HepG2 (cell line): ENCODE measurements around the gene PDGFA. TPM values are rescaled to one million over a fixed set of nuclear protein-coding genes. Genes with fewer than 3 reads are reported as not detected.

ENCODE experiments used
- ATAC-seq: fragments of 200-7000 bp; cut with Tn5 transposase; 3 replicates; pipeline ENCODE4 v1.9.1; 2020; ENCODE audit warnings: mild to moderate bottlenecking, moderate library complexity
- BruUV-seq: library from RNA; stranded (reverse); fragments of 400-500 nt; replicated peaks from 2 replicates; lab custom pipeline; 2021; lab: Mats Ljungman, UMichigan
- CTCF ChIA-PET: fragments of 300-600 bp; formaldehyde crosslinking; extraction: SDS; loops from one replicate; lab custom pipeline; 2021; ENCODE audit warnings: low total read pairs, inconsistent platforms, low intra/inter-chr PET ratio; lab: Yijun Ruan, JAX
- POLR2A ChIA-PET: fragments of 350-600 bp; sonication (Branson Sonifier 250); formaldehyde crosslinking; loops from one replicate; lab custom pipeline; 2020; ENCODE audit warnings: antibody characterized with exemption, inconsistent platforms; lab: Yijun Ruan, JAX
- DNase-seq: peaks from one replicate; pipeline ENCODE4 v3.0.0-alpha.2; 2015; ENCODE audit warnings: low spot score
- FAIRE-seq: peaks from 3 replicates; lab custom pipeline; 2011; peaks lifted over from hg19 to GRCh38; lab: Jason Lieb, UNC
- H2AFZ ChIP-seq: one replicate; pipeline ENCODE4 v1.6.1; 2011; ENCODE audit warnings: low read length, inconsistent platforms
- H3K27ac ChIP-seq: fragments of 300-600 bp; 3 replicates; pipeline ENCODE4 v1.8.0; 2011; ENCODE audit warnings: mixed run types, mild to moderate bottlenecking, mixed read lengths, low read length, inconsistent platforms; ENCODE audit not compliant: insufficient read depth; ENCODE audit errors: extremely low read length
- H3K27me3 ChIP-seq, 2 experiments: fragments of 200-600 bp in 1 of 2; 2 replicates in 1 of 2; 3 replicates in 1 of 2; pipeline versions ENCODE4 v1.6.0 to v1.8.0; 2011; ENCODE audit warnings: low read length in 2 of 2, mild to moderate bottlenecking in 2 of 2, moderate library complexity in 2 of 2, inconsistent platforms in 1 of 2; ENCODE audit not compliant: insufficient read depth in 2 of 2, control insufficient read depth in 1 of 2
- H3K36me3 ChIP-seq, 2 experiments: fragments of 200-600 bp in 1 of 2; replicated peaks in 1 of 2; 2 replicates in 1 of 2; 3 replicates in 1 of 2; pipeline versions ENCODE4 v1.5.1 to v1.8.0; 2011; ENCODE audit warnings: low read length in 2 of 2, inconsistent platforms in 1 of 2; ENCODE audit not compliant: insufficient read depth in 2 of 2, control insufficient read depth in 1 of 2
- H3K4me1 ChIP-seq: 2 replicates; pipeline ENCODE4 v1.5.1; 2012; ENCODE audit warnings: low read length, inconsistent platforms; ENCODE audit not compliant: insufficient read depth
- H3K4me2 ChIP-seq: 2 replicates; pipeline ENCODE4 v1.6.0; 2011; ENCODE audit warnings: low read depth, low read length, inconsistent platforms
- H3K4me3 ChIP-seq, 3 experiments: fragments of 200-600 bp in 1 of 3; sonication (generic), shearing (Covaris generic) in 1 of 3; replicated peaks in 1 of 3; 2 replicates each; pipeline ENCODE4 v1.5.1; 2011 to 2016; ENCODE audit warnings: low read length in 3 of 3, inconsistent platforms in 2 of 3, low read depth in 2 of 3, mild to moderate bottlenecking in 2 of 3, control low read depth in 1 of 3, mixed read lengths in 1 of 3; ENCODE audit not compliant: insufficient read depth in 1 of 3
- H3K79me2 ChIP-seq: one replicate; pipeline ENCODE4 v1.6.1; 2011; ENCODE audit warnings: low read length, inconsistent platforms; ENCODE audit not compliant: insufficient read depth
- H3K9ac ChIP-seq: 2 replicates; pipeline ENCODE4 v1.6.0; 2011; ENCODE audit warnings: mild to moderate bottlenecking, low read depth, low read length, inconsistent platforms; ENCODE audit not compliant: insufficient read depth
- H3K9me3 ChIP-seq: 2 replicates; pipeline ENCODE4 v1.5.1; 2012; ENCODE audit warnings: mild to moderate bottlenecking, low read length
- H4K20me1 ChIP-seq: 2 replicates; pipeline ENCODE4 v1.6.0; 2011; ENCODE audit warnings: inconsistent platforms, mild to moderate bottlenecking, low read length, moderate library complexity; ENCODE audit not compliant: insufficient read depth
- CHD4 ChIP-seq: fragments of 200-600 bp; sonication (generic); IDR thresholded peaks from 2 replicates; pipeline ENCODE4 v1.7.0; 2017; ENCODE audit warnings: mild to moderate bottlenecking, low read length, borderline replicate concordance
- CSRNP1 ChIP-seq: sonication (generic); formaldehyde crosslinking; IDR thresholded peaks from 2 replicates; pipeline ENCODE4 v1.8.1; 2023; ENCODE audit warnings: mild to moderate bottlenecking, missing genetic modification reagents
- DDIT3 ChIP-seq: sonication (generic); formaldehyde crosslinking; IDR thresholded peaks from 2 replicates; pipeline ENCODE4 v1.4.0; 2020; ENCODE audit warnings: mild to moderate bottlenecking, missing genetic modification reagents
- KAT2B ChIP-seq: fragments of 150-350 bp; IDR thresholded peaks from 2 replicates; pipeline ENCODE4 v1.6.1; 2014; ENCODE audit warnings: low read depth, low read length, borderline replicate concordance
- NR2F6 ChIP-seq, 2 experiments: IDR thresholded peaks; 2 replicates each; pipeline ENCODE4 v1.6.1; 2016; ENCODE audit warnings: antibody characterized with exemption in 1 of 2, mild to moderate bottlenecking in 1 of 2
- REST ChIP-seq, 2 experiments: IDR thresholded peaks; 2 replicates each; pipeline ENCODE4 v1.6.1; 2011 to 2012; ENCODE audit warnings: low read length in 2 of 2, borderline replicate concordance in 1 of 2, low read depth in 1 of 2, mild to moderate bottlenecking in 1 of 2, moderate library complexity in 1 of 2
- TBP ChIP-seq: sonication (generic); formaldehyde crosslinking; IDR thresholded peaks from 2 replicates; pipeline ENCODE4 v1.5.0; 2020; ENCODE audit warnings: missing genetic modification reagents
- TMF1 ChIP-seq: sonication (generic); formaldehyde crosslinking; IDR thresholded peaks from 2 replicates; pipeline ENCODE4 v1.8.1; 2022; ENCODE audit warnings: low read depth, missing genetic modification reagents
- YEATS4 ChIP-seq: sonication (generic); formaldehyde crosslinking; IDR thresholded peaks from 2 replicates; pipeline ENCODE4 v1.4.0; 2020; ENCODE audit warnings: missing genetic modification reagents, borderline replicate concordance
- ZNF367 ChIP-seq: sonication (generic); formaldehyde crosslinking; IDR thresholded peaks from 2 replicates; pipeline ENCODE4 v1.4.0; 2020; ENCODE audit warnings: missing genetic modification reagents, borderline replicate concordance
- WGBS: methylation state at CpG from one replicate; pipeline ENCODE4 v1.1.6; 2017; ENCODE audit warnings: low lambda C conversion rate; 5-methylcytosine and 5-hydroxymethylcytosine counted together
- in situ Hi-C: cut with HindIII; loops from 2 replicates; pipeline ENCODE4 v1.10.0; 2017; ENCODE audit warnings: low pct_unique_long_range_greater_than_20kb; ENCODE audit not compliant: extremely low pct_ligation_motif_present
- intact Hi-C: fragments of 100-400 bp; cut with micrococcal nuclease; formaldehyde crosslinking; loops from one replicate; pipeline ENCODE4 v1.10.0; 2022; ENCODE audit not compliant: unreplicated experiment
- polyA plus RNA-seq, 8 experiments: library from polyadenylated mRNA; depleted of rRNA in 3 of 8; stranded (reverse) in 7 of 8; unstranded in 1 of 8; fragments of >200 nt; fragmentation: Illumina TruSeq in 4 of 8; extraction: Trizol in 4 of 8; gene quantifications; 2 replicates each; pipeline versions ENCODE4 v1.2.1 to v1.2.3, GENCODE V29; 2011 to 2016; ENCODE audit warnings: low read depth in 4 of 8, missing spikeins in 1 of 8, mixed read lengths in 1 of 8; ENCODE audit not compliant: insufficient read depth in 1 of 8
- total RNA-seq, 5 experiments: library from RNA; depleted of rRNA; stranded (reverse); fragments of >200 nt; fragmentation: Illumina TruSeq; extraction: Trizol; gene quantifications; 2 replicates each; pipeline ENCODE4 v1.2.3, GENCODE V29; 2016; ENCODE audit warnings: low read depth in 1 of 5

The PDGFA gene
- total and polyA plus RNA-seq, 2 of the 13 experiments (the other 11 are each of a cell fraction or from before 2014, with no cell fraction given), result 1.5 to 3.4 TPM

GRCh38 chr7:450036-450435 lies 69.6 kb downstream of the PDGFA start:
- intact Hi-C loops, result no loop called here
- no TSS peak for BruUV-seq
- no peak for FAIRE-seq

More at GRCh38 chr7:450036-450435, 69.6 kb downstream of the PDGFA start:
- no peak overlapping the region for H3K9ac ChIP-seq
- H3K4me2 ChIP-seq, result no peak overlapping the region
- no peak for DNase-seq
- no peak overlapping the region for H3K4me3 ChIP-seq
- H3K27me3 ChIP-seq, result peaks cover 15 to 59% of the 10 kb centered on the region in 2 experiments; a peak in 4 of 5 replicates
- no peaks in the 10 kb centered on the region for H3K9me3 ChIP-seq
- in situ Hi-C loops, result no loop called here
- no peak overlapping the region for H2AFZ ChIP-seq
- H4K20me1 ChIP-seq, result no peaks in the 10 kb centered on the region
- WGBS, result 68% methylated on average over 8 of the region's 11 CpGs
- CTCF ChIA-PET, result no interaction called here
- H3K4me1 ChIP-seq, result peaks cover 3% of the 10 kb centered on the region
- POLR2A ChIA-PET, result no interaction called here
- H3K79me2 ChIP-seq, result no peaks in the 10 kb centered on the region
- TF ChIP-seq KAT2B (no peak), ZNF367 (CRISPR knock-in tag) (no peak), NR2F6 (IDR thresholded peaks at IDR 0.05) (no peak), NR2F6 (CRISPR knock-in tag; IDR thresholded peaks at IDR 0.05) (no peak), TMF1 (no peak), DDIT3 (CRISPR knock-in tag) (no peak), TBP (CRISPR knock-in tag) (no peak), YEATS4 (no peak), CHD4 (no peak), CSRNP1 (no peak), REST (IDR thresholded peaks at IDR 0.05; ENCODE audit: borderline replicate concordance in 1 of 2, low read depth in 1 of 2, low read length in 2 of 2) (no peak)
- H3K27ac ChIP-seq, result no peak overlapping the region
- ATAC-seq, result no peak
- no peaks in the 10 kb centered on the region for H3K36me3 ChIP-seq
